HG03280 (cell line): ENCODE results near the gene HAPLN1.
"Not testable (repeated sequence)": the region's sequence is repeated elsewhere in the genome, so short reads cannot be mapped to it uniquely, and the experiment has no call there.

Experiments
- ATAC-seq: cut with Tn5 transposase; IDR thresholded peaks from one replicate; pipeline ENCODE4 v1.9.1; 2021; ENCODE audit warnings: mild to moderate bottlenecking, moderate library complexity; ENCODE audit not compliant: unreplicated experiment

The HAPLN1 gene

DNA sequence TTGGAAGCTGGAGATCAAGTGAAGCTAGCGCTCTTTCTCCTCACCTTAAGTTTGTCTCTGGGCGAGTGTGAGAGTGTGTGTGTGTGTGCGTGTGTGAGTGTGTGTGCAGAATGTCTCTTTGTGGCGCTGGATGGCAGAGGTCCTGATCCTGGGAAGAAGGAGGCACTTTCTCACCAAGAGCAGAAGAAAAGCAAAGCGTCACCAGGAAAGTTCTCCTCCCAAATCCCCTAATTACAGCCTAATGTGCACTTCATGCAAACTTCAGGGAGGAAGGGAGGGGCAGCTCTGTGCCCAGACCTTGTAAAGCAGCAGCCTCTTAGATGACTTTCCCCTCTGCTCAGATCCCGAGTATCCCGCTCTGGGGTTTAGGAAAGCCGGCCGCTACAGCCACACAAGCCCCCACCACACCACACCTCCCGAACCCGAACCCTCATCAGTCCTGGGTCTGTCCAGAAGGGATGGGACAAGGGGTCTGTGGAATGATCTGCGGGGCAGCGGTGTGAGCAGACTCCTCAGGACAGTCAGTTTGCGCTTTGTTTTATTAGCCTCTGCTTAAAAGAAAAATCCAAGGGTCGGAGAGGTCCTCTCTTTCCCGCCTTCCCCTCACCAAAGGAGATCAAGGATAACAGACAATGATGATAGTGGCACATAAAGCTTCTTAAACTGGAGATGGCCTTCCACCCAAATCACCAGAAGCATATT is at the start of gene HAPLN1:
Gene HAPLN1, minus strand, starts transcription at position 20 of the 702 bp plus-strand sequence. CDS start 47,332 bp downstream, outside the sequence.
- ATAC-seq, result no peak

- ATAC-seq, result no peak
Observed at GRCh38 chr5:83767409-83767992, 46.8 kb upstream of the HAPLN1 start.

- no peak for ATAC-seq
Observed at GRCh38 chr5:83764101-83764500, 43.4 kb upstream of the HAPLN1 start.

DNA sequence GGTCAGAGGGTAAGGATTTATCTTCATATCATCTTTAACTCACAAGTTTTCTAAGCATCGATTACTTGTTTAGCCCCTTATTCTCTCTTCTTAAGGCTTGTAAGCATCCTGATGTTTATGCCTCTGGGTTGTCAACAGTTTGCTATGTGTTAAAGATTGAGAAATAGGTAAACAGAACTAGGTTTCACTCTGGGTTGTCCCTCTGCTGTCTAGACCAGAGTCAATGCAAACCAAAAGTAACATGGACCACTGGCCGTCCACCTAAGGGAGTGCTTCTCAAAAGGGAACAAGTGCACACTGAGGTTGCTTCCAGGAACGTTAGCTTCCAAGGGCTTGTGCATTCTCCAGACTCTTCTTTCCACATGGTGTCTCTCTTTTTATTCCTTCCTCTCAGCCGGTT is 39.9 kb upstream of the HAPLN1 start:
- ATAC-seq, result no peak

- ATAC-seq, result no peak
Observed at GRCh38 chr5:83752700-83753099, 32.0 kb upstream of the HAPLN1 start.

- no peak for ATAC-seq
Observed at GRCh38 chr5:83751201-83751600, 30.5 kb upstream of the HAPLN1 start.

- no peak for ATAC-seq
Observed at GRCh38 chr5:83750749-83751148, 30.1 kb upstream of the HAPLN1 start.

- ATAC-seq, result no peak
Observed at GRCh38 chr5:83745816-83746215, 25.2 kb upstream of the HAPLN1 start.

DNA sequence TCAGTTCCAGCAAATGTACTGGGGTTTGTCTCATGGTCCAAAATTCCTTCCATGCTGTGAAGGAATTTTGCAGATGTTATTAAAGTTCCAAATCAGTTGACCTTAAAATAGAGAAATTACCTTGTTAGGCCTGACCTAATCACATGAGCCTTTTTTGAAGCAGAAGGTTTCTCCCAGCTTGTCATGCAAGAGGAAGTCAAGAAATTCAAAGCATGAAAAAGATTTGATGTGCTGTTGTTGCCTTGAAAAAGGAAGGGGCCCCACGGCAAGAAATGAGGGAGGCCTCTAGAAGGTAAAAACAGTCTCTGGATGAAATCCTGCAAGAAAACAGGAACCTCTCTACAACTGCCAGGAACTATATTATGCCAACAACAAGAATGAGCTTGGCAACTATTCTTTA is 24.2 kb upstream of the HAPLN1 start:
- ATAC-seq, result no peak

GRCh38 chr5:83742089-83742488 is 21.4 kb upstream of the HAPLN1 start:
- no peak for ATAC-seq

GRCh38 chr5:83741571-83741970 is 20.9 kb upstream of the HAPLN1 start:
- no peak for ATAC-seq

DNA sequence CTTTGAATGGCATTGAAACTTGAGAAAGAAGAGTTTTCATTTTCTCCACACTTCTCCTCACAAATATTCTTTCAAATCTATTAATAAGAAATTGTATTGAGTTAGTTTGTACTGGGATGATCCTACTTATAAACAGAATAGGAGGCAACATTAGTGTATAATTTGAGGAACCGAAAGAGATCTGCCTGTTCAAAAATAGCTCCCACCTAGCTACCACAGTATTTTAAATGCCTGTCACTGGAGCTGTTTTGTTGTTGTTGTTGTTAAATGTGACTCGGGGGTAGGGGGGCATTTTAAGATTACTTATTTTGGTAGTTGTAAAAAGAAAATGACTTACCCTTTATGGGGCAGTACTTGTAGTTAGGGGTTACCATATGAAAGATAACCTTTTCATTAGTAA is 20.1 kb upstream of the HAPLN1 start:
- ATAC-seq, result peak; percentile 93

DNA sequence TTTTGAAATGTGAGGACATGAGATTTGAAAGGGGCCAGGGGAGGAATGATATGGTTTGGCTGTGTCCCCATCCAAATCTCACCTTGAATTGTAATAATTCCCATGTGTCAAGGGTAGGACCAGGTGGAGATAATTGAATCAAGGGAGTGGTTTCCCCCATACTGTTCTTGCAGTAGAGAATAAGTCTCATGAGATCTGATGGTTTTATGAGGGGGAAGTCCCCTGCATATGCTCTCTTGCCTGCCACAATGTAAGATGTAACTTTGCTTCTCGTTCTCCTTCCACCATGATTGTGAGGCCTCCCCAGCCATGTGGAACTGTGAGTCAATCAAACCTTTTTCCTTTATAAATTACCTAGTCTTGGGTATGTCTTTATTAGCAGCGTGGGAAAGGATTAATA is 15.5 kb upstream of the HAPLN1 start:
- ATAC-seq, result not testable (repeated sequence)

DNA sequence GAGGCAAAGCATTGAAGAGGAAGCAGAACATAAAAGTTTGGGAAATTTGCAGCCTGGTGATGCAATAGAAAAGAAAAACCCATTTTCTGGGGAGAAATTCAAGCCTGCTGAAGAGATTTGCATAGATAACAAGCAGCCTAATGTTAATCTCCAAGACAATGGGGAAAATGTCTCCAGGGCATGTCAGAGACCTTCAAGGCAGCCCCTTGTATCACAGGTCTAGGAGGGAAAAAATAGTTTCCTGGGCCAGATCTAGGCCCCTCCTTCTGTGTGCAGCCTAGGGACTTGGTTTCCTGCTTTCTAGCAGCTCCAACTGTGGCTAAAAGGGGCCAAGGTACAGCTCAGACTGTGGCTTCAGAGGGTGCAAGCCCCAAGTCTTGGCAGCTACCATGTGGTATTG is 14.4 kb upstream of the HAPLN1 start:
- ATAC-seq, result not testable (repeated sequence)

DNA sequence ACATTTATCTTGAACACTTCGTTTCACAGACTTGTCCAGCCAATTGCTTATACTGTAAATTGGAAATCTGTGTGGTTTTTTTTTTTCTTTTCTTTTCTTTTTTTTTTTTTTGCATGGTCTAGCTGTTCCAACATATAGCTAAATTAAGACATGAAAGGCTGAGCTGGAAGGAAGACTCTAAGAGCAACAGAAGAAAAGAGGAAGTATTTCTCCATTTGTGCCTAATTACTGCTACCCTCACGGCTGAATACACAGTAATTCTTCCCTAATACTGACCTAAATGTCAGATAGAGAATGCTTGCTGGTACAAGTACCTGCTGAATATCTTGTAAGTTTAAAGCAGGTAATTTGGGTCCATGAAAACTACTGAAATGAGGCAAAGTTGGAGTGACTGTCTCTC is 11.0 kb upstream of the HAPLN1 start:
- no peak for ATAC-seq

DNA sequence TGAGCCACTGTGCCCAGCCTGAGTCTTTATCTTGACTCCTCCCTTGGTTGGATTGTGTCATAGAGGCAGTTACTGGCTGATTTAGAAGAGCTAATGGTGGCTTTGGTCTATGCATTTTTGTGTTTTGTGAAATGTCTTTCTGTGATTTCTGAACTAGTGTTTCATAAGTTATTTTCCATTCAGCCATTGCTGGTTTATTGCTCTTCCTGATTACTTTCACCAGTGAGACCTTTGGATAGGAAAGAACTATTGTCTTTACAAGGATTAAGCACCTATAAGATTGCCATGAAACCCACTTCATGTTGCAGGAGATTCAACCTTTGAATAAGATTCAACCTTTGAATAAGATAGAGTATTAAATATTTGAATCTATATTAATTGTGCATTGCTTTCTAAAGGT is 8.7 kb upstream of the HAPLN1 start:
- ATAC-seq, result no peak

- no peak for ATAC-seq
Observed at GRCh38 chr5:83726912-83727311, 6.3 kb upstream of the HAPLN1 start.

DNA sequence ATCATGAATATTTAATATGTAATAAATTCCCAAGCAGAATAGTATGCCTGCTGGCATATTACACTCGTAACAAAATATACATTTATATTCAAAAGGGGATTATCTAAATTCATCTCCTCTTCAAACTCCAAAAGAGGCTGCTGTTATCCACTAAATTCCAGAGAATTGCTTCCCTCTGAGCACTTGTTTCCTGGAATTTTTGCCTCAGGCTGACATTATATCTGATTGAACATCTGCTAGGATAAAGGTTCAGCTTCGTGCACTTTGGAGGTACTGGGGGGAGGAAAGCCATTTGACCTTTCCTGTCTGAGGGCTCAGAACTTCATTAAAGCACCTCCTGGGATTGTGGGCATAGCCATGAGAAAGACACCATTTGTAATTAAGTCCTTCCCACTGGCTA is 4.3 kb upstream of the HAPLN1 start:
- no peak for ATAC-seq

DNA sequence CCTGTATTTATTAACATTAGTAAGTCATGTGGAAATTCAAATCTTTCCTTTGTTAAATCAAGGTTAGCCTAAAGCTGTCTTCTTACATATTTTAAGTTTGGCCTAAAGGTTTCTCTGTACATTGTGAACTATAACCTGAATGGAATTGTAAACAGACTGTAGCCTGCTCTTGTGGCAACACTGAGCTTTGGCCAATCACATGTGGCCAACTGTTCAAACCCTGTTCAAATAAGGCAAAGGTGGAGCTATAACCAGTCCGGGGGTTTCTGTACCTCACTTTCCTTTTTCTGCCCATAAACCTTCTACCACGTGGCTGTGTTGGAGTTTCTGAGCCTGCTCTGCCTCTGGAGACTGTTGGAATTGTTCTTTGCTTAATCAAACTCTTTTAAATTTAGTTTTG is 3.3 kb upstream of the HAPLN1 start:
- no peak for ATAC-seq

DNA sequence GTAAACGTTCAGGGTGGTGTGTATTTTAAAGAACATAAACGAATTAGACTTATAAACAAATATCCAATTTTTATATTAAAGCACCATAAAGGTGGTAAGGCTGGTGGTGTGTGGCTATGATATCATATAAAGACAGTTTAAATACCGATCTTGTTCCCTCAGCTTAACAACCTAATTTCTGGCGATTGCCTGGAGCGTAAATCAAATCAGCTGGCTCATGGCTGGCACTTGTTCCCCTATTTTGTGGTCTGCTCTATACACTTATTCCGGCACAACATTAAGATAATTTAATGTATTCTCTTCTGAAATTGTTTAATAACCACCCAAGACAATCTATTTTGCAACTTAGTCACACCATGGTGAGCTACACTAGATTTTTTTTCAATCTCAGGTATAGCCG is 2.4 kb upstream of the HAPLN1 start:
- ATAC-seq, result no peak

DNA sequence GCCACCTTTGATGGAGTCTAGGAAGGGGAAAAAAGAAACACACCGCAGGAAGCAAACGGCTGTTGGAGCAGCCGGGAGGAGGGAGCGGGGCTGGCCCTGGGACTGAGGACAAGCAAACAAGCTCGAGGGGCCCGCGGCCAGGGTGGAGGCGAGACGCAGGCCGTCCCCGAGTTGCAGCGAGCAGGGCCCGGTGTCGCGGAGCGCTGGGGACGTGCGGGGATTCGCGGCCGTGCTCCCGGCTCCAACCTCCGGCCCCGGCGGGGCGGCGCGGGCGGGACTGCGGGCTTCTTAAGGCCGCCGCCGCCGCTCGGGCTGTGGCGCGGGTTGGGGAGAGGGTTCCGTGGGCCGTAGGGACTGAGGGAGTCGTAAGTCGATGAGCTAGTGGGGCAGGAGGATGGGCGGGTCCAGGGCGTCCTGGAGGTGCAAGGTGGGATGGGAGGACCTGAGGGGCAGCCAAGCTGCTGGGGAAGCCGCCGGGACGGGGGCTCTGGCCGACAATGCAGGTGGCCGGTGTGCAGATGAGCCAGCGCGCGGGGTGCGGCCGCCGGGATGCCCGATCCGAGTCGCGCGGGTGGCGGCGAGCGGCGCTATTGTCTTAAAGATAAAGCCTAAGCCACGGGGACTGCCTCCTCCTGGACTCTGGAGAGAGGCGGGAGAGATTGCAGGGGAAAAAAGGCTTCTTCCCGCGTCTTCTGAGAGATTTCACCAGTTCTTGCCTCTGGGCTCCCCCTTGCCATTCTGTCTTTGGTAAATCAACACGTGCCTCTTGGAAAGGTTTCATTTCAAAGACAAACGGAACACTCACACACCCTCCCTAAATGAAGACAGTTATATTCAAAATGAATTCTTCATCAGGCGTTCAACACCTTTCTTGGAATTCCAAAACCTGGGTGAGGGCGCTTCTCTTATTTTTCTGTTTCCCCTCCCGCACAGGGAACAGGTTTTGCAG is 1.6 kb upstream of the HAPLN1 start:
- no peak for ATAC-seq
